ENCODE data around the gene DZIP1. TPM values are rescaled to one million over a fixed set of nuclear protein-coding genes. Genes with fewer than 3 reads are reported as not detected.

The DZIP1 gene
- total and polyA plus RNA-seq, 2 of the 8 experiments (the other 6 are each of a cell fraction or from before 2014, with no cell fraction given): 7.6 to 24.6 TPM

DNA sequence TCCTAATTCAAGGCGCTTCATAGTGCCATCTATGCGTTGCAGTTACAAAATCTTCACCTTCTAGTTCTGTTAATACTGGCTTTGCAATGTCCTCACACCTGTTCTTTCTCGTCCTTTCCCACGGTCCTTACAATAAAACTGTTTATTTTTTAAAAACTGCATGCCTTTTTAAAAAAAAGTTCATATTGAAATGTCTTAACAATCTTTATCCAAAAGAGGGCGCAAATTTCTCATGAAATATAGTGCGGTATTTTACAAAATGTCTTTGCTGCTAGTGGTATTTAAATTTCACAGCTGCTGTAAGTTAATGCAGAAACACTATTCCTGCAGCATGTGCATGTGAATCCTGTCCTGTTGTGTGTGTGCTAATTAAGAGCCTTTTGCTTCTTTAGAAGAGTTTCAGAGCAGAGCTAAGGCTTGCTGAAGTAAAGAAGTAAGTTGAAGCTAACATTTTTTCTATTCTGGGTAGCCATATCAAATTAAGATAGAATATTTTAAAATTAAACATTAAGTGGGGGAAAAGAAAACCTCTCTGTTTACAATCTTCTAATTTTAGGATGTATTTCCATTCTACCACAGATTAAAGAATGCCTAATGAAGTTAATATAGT, 107.8 kb downstream of the DZIP1 start:
- whole genome bisulfite sequencing, 2 experiments (ENCODE audit: extremely low coverage in 1 of 2, insufficient coverage in 1 of 2, insufficient read length in 1 of 2, insufficient replicate concordance in 2 of 2, low coverage in 1 of 2, low lambda C conversion rate in 2 of 2, missing lambda C conversion rate in 1 of 2): 42% methylated on average over 6 of the region's 6 CpGs; no CpG with 5 or more reads in 1 of the 2 experiments
- Histone ChIP-seq H4K20me1 (replicated peaks in 1 of 2; ENCODE audit: control insufficient read depth in 1 of 2, insufficient read depth in 2 of 2, low read length in 2 of 2) (no peaks in the 10 kb centered on the region), H3K18ac (ENCODE audit: extremely low read depth, low read length) (no peak overlapping the region), H4K5ac (ENCODE audit: insufficient read length, low read depth, low read length) (no peak overlapping the region), H3K79me2 (ENCODE audit: control insufficient read depth in 1 of 2, insufficient read depth in 2 of 2, low read length in 2 of 2) (no peaks in the 10 kb centered on the region), H2AK5ac (ENCODE audit: low read depth, low read length) (no peak overlapping the region), H2BK120ac (replicated peaks; ENCODE audit: low read depth, low read length) (no peak overlapping the region), H3K79me1 (ENCODE audit: low read depth, low read length) (no peaks in the 10 kb centered on the region), H3K4me1 (replicated peaks in 1 of 4; ENCODE audit: control insufficient read depth in 3 of 4, insufficient read depth in 4 of 4, low read length in 3 of 4) (peaks cover 0 to 3% (median under 1%) of the 10 kb centered on the region in 4 experiments; a peak in 3 of 7 replicates), H3K4me2 (ENCODE audit: insufficient read depth in 1 of 2, low read depth in 2 of 2, low read length in 2 of 2) (no peak overlapping the region), H3K23me2 (ENCODE audit: low read depth, low read length) (no peaks in the 10 kb centered on the region), H3K23ac (ENCODE audit: insufficient read length) (no peak overlapping the region), H3K36me3 (ENCODE audit: control insufficient read depth in 2 of 4, insufficient read depth in 4 of 4, low read length in 3 of 4) (no peaks in the 10 kb centered on the region), H2BK15ac (ENCODE audit: low read length) (no peak overlapping the region), H2BK5ac (ENCODE audit: low read depth, low read length) (no peak overlapping the region), H2BK20ac (ENCODE audit: low read length) (no peak overlapping the region), H2AFZ (ENCODE audit: low read length) (no peak overlapping the region), H3K14ac (ENCODE audit: insufficient read length) (no peak overlapping the region), H3K56ac (replicated peaks; ENCODE audit: insufficient read length, low read depth, low read length) (no peak overlapping the region), H4K91ac (replicated peaks; ENCODE audit: insufficient read length, low read length) (no peak overlapping the region), H3K9ac (replicated peaks in 1 of 4; ENCODE audit: extremely low read depth in 1 of 4, low read depth in 3 of 4, low read length in 3 of 4) (no peak overlapping the region), H3K9me3 (ENCODE audit: insufficient read depth in 2 of 2, low read depth in 1 of 2, low read length in 1 of 2) (no peaks in the 10 kb centered on the region), H3K27ac (ENCODE audit: low read depth, low read length) (no peak overlapping the region), H3K4me3 (ENCODE audit: extremely low read depth in 1 of 4, insufficient read depth in 2 of 4, low read depth in 3 of 4, low read length in 4 of 4) (no peak overlapping the region), H2BK12ac (ENCODE audit: low read depth, low read length) (no peak overlapping the region), H4K8ac (ENCODE audit: extremely low read depth, insufficient read depth, low read length) (no peak overlapping the region), H3K27me3 (replicated peaks in 1 of 4; ENCODE audit: control insufficient read depth in 3 of 4, extremely low read depth in 1 of 4, insufficient read depth in 3 of 4, low read length in 3 of 4) (no peaks in the 10 kb centered on the region), H3K4ac (replicated peaks; ENCODE audit: insufficient read length, low read depth, low read length) (no peak overlapping the region)
- FAIRE-seq (no peak), DNase-seq (ENCODE audit: low read depth in 1 of 2, low spot score in 2 of 2) (no peak)
- CTCF ChIA-PET (ENCODE audit: partially characterized antibody): interaction anchor here (0.6 to 2.4 kb wide), 21 partner anchors 10 to 328 kb away, joined by 3 to 25 read pairs (median 5); partner anchors contain the start of gene CLDN10
- POLR2A ChIA-PET (ENCODE audit: partially characterized antibody): no interaction called here
- TF ChIP-seq PHF8 (conservative IDR thresholded peaks at IDR 0.05; ENCODE audit: low read depth, low read length) (no peak), BCL11A (IDR thresholded peaks at IDR 0.05; ENCODE audit: low read depth in 2 of 2, low read length in 2 of 2) (no peak), CEBPB (IDR thresholded peaks at IDR 0.05; ENCODE audit: low read depth, low read length) (no peak), RAD21 (IDR thresholded peaks at IDR 0.05 in 1 of 2, conservative IDR thresholded peaks at IDR 0.05 in 1 of 2; ENCODE audit: low read depth in 2 of 2, low read length in 2 of 2) (peak in 1 of 2 experiments; percentile 4; a peak in 3 of 4 replicates), SP2 (IDR thresholded peaks at IDR 0.05; ENCODE audit: low read length) (no peak), JUN (IDR thresholded peaks at IDR 0.05; ENCODE audit: low read depth, low read length) (no peak), KDM4A (IDR thresholded peaks at IDR 0.05; ENCODE audit: low read depth, low read length, severe bottlenecking) (no peak), CHD2 (IDR thresholded peaks at IDR 0.05; ENCODE audit: low read length) (no peak), RBBP5 (IDR thresholded peaks at IDR 0.05; ENCODE audit: borderline replicate concordance, low read depth, low read length) (no peak)
- TF ChIP-seq, protein P1, sequence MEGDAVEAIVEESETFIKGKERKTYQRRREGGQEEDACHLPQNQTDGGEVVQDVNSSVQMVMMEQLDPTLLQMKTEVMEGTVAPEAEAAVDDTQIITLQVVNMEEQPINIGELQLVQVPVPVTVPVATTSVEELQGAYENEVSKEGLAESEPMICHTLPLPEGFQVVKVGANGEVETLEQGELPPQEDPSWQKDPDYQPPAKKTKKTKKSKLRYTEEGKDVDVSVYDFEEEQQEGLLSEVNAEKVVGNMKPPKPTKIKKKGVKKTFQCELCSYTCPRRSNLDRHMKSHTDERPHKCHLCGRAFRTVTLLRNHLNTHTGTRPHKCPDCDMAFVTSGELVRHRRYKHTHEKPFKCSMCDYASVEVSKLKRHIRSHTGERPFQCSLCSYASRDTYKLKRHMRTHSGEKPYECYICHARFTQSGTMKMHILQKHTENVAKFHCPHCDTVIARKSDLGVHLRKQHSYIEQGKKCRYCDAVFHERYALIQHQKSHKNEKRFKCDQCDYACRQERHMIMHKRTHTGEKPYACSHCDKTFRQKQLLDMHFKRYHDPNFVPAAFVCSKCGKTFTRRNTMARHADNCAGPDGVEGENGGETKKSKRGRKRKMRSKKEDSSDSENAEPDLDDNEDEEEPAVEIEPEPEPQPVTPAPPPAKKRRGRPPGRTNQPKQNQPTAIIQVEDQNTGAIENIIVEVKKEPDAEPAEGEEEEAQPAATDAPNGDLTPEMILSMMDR (IDR thresholded peaks at IDR 0.05; ENCODE audit: control extremely low read depth in 1 of 3, insufficient read depth in 1 of 3, low read depth in 1 of 3, low read length in 3 of 3): peak in 1 of 3 experiments; percentile 29; a peak in 1 of 4 replicates

Measured in H1 (cell line).